Thyroid gland (tissue), 4 donors: ENCODE results near the gene GFOD2.

Source experiments
- CTCF ChIP-seq, 6 experiments: fragments of 200-600 bp in 3 of 6; fragments of 450-650 bp in 3 of 6; sonication (generic) in 3 of 6; IDR thresholded peaks; one replicate each; pipeline ENCODE4 v1.5.1; 2016 to 2019; ENCODE audit warnings: antibody characterized with exemption in 6 of 6, mild to moderate bottlenecking in 2 of 6, inconsistent platforms in 1 of 6, moderate library complexity in 1 of 6
- POLR2A ChIP-seq, 2 donors: fragments of 450-650 bp; IDR thresholded peaks; one replicate each; pipeline ENCODE4 v1.6.1; 2017; ENCODE audit warnings: antibody characterized with exemption in 2 of 2, mild to moderate bottlenecking in 2 of 2, moderate library complexity in 1 of 2

GRCh38 chr16:67655363-67655762 lies 63.8 kb downstream of the GFOD2 start:
- TF ChIP-seq CTCF (IDR thresholded peaks at IDR 0.05) (no peak), POLR2A (IDR thresholded peaks at IDR 0.05) (no peak)
